GM21528 (cell line): ENCODE results near the gene TNKS1BP1.
"Not testable (repeated sequence)": the region's sequence is repeated elsewhere in the genome, so short reads cannot be mapped to it uniquely, and the experiment has no call there.

Experiments
- ATAC-seq: cut with Tn5 transposase; IDR thresholded peaks from one replicate; pipeline ENCODE4 v1.9.1; 2021; ENCODE audit warnings: mild to moderate bottlenecking, moderate library complexity; ENCODE audit not compliant: unreplicated experiment, low FRiP score

The TNKS1BP1 gene

GRCh38 chr11:57296205-57296604, 28.5 kb downstream of the TNKS1BP1 start:
- ATAC-seq = not testable (repeated sequence)

GRCh38 chr11:57294225-57295131, 30.3 kb downstream of the TNKS1BP1 start:
- no peak for ATAC-seq

- no peak for ATAC-seq
These were observed 34.5 kb downstream of the TNKS1BP1 start for GRCh38 chr11:57290288-57290687.

GRCh38 chr11:57288771-57289579, 35.8 kb downstream of the TNKS1BP1 start:
- no peak for ATAC-seq

- no peak for ATAC-seq
These were observed 36.9 kb downstream of the TNKS1BP1 start for GRCh38 chr11:57287884-57288283.

- no peak for ATAC-seq
These were observed 41.3 kb downstream of the TNKS1BP1 start for GRCh38 chr11:57283231-57283990.

GRCh38 chr11:57281546-57281945, 43.2 kb downstream of the TNKS1BP1 start:
- ATAC-seq = not testable (repeated sequence)

GRCh38 chr11:57279116-57279515, 45.6 kb downstream of the TNKS1BP1 start:
- no peak for ATAC-seq

- no peak for ATAC-seq
These were observed 46.0 kb downstream of the TNKS1BP1 start for GRCh38 chr11:57278721-57279095.

- peak; percentile 67 for ATAC-seq
These were observed 46.7 kb downstream of the TNKS1BP1 start for GRCh38 chr11:57277845-57278720.

GRCh38 chr11:57276971-57277675, 47.6 kb downstream of the TNKS1BP1 start:
- ATAC-seq = no peak

- no peak for ATAC-seq
These were observed 48.4 kb downstream of the TNKS1BP1 start for GRCh38 chr11:57276169-57276970.

GRCh38 chr11:57275582-57275981, 49.2 kb downstream of the TNKS1BP1 start:
- no peak for ATAC-seq

- no peak for ATAC-seq
These were observed 49.8 kb downstream of the TNKS1BP1 start for GRCh38 chr11:57274904-57275498.

- ATAC-seq = no peak
These were observed 51.2 kb downstream of the TNKS1BP1 start for GRCh38 chr11:57273448-57274058.

- no peak for ATAC-seq
These were observed 55.2 kb downstream of the TNKS1BP1 start for GRCh38 chr11:57269571-57270021.

GRCh38 chr11:57266157-57266556, 58.6 kb downstream of the TNKS1BP1 start:
- no peak for ATAC-seq
